ENCODE data around the gene B9D2. TPM values are rescaled to one million over a fixed set of nuclear protein-coding genes. Genes with fewer than 3 reads are reported as not detected.

B9D2 gene
- total RNA-seq, 2 donors from 2014 or later = 4.5 to 6.2 TPM

- no peaks in the 10 kb centered on the region for H3K27me3 Mint-ChIP-seq (ENCODE audit: insufficient read depth)
- peak overlapping the region; percentile 69 for H3K4me3 ChIP-seq (ENCODE audit: low read length)
- H3K9ac ChIP-seq (ENCODE audit: extremely low read depth, low read length, poor library complexity, severe bottlenecking) = peak overlapping the region; percentile 77
- H3K27me3 ChIP-seq (ENCODE audit: control insufficient read depth, insufficient read depth, low read length, poor library complexity, severe bottlenecking) = no peaks in the 10 kb centered on the region
- peak overlapping the region; percentile 83 for H3K27ac ChIP-seq (ENCODE audit: low read depth, low read length)
- WGBS, 2 experiments (ENCODE audit: insufficient coverage in 1 of 2, insufficient read length in 1 of 2) = 2% methylated on average over 13 to 20 of the region's 23 CpGs
- H3K4me1 Mint-ChIP-seq = peaks cover 55% of the 10 kb centered on the region
- peaks cover 31% of the 10 kb centered on the region for H3K36me3 Mint-ChIP-seq (ENCODE audit: low read depth)
- H3K9me3 Mint-ChIP-seq = no peaks in the 10 kb centered on the region
- peak overlapping the region; percentile 61 for H3K4me3 Mint-ChIP-seq
- peaks cover 40% of the 10 kb centered on the region for H3K36me3 ChIP-seq (ENCODE audit: control insufficient read depth, insufficient read depth, low read length)
- TF ChIP-seq, protein P1, sequence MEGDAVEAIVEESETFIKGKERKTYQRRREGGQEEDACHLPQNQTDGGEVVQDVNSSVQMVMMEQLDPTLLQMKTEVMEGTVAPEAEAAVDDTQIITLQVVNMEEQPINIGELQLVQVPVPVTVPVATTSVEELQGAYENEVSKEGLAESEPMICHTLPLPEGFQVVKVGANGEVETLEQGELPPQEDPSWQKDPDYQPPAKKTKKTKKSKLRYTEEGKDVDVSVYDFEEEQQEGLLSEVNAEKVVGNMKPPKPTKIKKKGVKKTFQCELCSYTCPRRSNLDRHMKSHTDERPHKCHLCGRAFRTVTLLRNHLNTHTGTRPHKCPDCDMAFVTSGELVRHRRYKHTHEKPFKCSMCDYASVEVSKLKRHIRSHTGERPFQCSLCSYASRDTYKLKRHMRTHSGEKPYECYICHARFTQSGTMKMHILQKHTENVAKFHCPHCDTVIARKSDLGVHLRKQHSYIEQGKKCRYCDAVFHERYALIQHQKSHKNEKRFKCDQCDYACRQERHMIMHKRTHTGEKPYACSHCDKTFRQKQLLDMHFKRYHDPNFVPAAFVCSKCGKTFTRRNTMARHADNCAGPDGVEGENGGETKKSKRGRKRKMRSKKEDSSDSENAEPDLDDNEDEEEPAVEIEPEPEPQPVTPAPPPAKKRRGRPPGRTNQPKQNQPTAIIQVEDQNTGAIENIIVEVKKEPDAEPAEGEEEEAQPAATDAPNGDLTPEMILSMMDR (conservative IDR thresholded peaks at IDR 0.05) = no peak
- H3K9me3 ChIP-seq (ENCODE audit: control insufficient read depth, low read length) = no peaks in the 10 kb centered on the region
- peak; percentile 99 for DNase-seq
- peaks cover 20% of the 10 kb centered on the region for H3K4me1 ChIP-seq (ENCODE audit: control insufficient read depth, insufficient read depth, low read length)
- peak overlapping the region; percentile 98 for H3K27ac Mint-ChIP-seq
Measured at GRCh38 chr19:41324921-41325639, 38.9 kb downstream of the B9D2 start.

GRCh38 chr19:41324231-41324702 lies 39.7 kb downstream of the B9D2 start:
- H3K9me3 ChIP-seq (ENCODE audit: control insufficient read depth, low read length) = no peaks in the 10 kb centered on the region
- H3K4me1 ChIP-seq (ENCODE audit: control insufficient read depth, insufficient read depth, low read length) = peaks cover 20% of the 10 kb centered on the region
- H3K4me3 Mint-ChIP-seq = peak overlapping the region; percentile 61
- H3K27me3 ChIP-seq (ENCODE audit: control insufficient read depth, insufficient read depth, low read length, poor library complexity, severe bottlenecking) = no peaks in the 10 kb centered on the region
- H3K9me3 Mint-ChIP-seq = no peaks in the 10 kb centered on the region
- H3K4me1 Mint-ChIP-seq = peaks cover 55% of the 10 kb centered on the region
- TF ChIP-seq, protein P1 (conservative IDR thresholded peaks at IDR 0.05) = no peak
- peak overlapping the region; percentile 89 for H3K27ac Mint-ChIP-seq
- peak; percentile 78 for DNase-seq
- peaks cover 38% of the 10 kb centered on the region for H3K36me3 ChIP-seq (ENCODE audit: control insufficient read depth, insufficient read depth, low read length)
- H3K27me3 Mint-ChIP-seq (ENCODE audit: insufficient read depth) = no peaks in the 10 kb centered on the region
- peak overlapping the region; percentile 75 for H3K27ac ChIP-seq (ENCODE audit: low read depth, low read length)
- peaks cover 38% of the 10 kb centered on the region for H3K36me3 Mint-ChIP-seq (ENCODE audit: low read depth)
- H3K4me3 ChIP-seq (ENCODE audit: low read length) = no peak overlapping the region
- peak overlapping the region; percentile 58 for H3K9ac ChIP-seq (ENCODE audit: extremely low read depth, low read length, poor library complexity, severe bottlenecking)
- WGBS, 2 experiments (ENCODE audit: insufficient coverage in 1 of 2, insufficient read length in 1 of 2) = 70 to 76% methylated on average over 7 of the region's 7 CpGs

- Mint-ChIP-seq H3K4me3 (no peak overlapping the region), H3K9me3 (no peaks in the 10 kb centered on the region), H3K4me1 (peaks cover 52% of the 10 kb centered on the region), H3K36me3 (ENCODE audit: low read depth) (peaks cover 39% of the 10 kb centered on the region), H3K27ac (peak overlapping the region; percentile 89), H3K27me3 (ENCODE audit: insufficient read depth) (no peaks in the 10 kb centered on the region)
- 38 to 83% methylated on average over 4 to 15 of the region's 16 CpGs for WGBS, 2 experiments (ENCODE audit: insufficient coverage in 1 of 2, insufficient read length in 1 of 2)
- peak overlapping the region; percentile 58 for H3K9ac ChIP-seq (ENCODE audit: extremely low read depth, low read length, poor library complexity, severe bottlenecking)
- DNase-seq = peak; percentile 93
- TF ChIP-seq, protein P1 (conservative IDR thresholded peaks at IDR 0.05) = no peak
- peak overlapping the region; percentile 75 for H3K27ac ChIP-seq (ENCODE audit: low read depth, low read length)
- peaks cover 20% of the 10 kb centered on the region for H3K4me1 ChIP-seq (ENCODE audit: control insufficient read depth, insufficient read depth, low read length)
- H3K36me3 ChIP-seq (ENCODE audit: control insufficient read depth, insufficient read depth, low read length) = peaks cover 42% of the 10 kb centered on the region
- no peaks in the 10 kb centered on the region for H3K9me3 ChIP-seq (ENCODE audit: control insufficient read depth, low read length)
- H3K27me3 ChIP-seq (ENCODE audit: control insufficient read depth, insufficient read depth, low read length, poor library complexity, severe bottlenecking) = no peaks in the 10 kb centered on the region
- H3K4me3 ChIP-seq (ENCODE audit: low read length) = no peak overlapping the region
Measured at GRCh38 chr19:41323430-41324125, 40.4 kb downstream of the B9D2 start.
